IMR-90 (cell line): ENCODE results near the gene HEXA. TPM values are rescaled to one million over a fixed set of nuclear protein-coding genes. Genes with fewer than 3 reads are reported as not detected.

Experiments
- ATAC-seq: fragments of 200-7000 bp; cut with Tn5 transposase; 2 replicates; pipeline ENCODE4 v1.9.1; 2020; ENCODE audit warnings: low read depth, mild to moderate bottlenecking, moderate library complexity
- BruUV-seq: library from RNA; stranded (reverse); fragments of 400-500 nt; replicated peaks from 2 replicates; lab custom pipeline; 2021; lab: Mats Ljungman, UMichigan
- CTCF ChIA-PET: fragments of 300-600 bp; formaldehyde crosslinking; extraction: SDS; loops from one replicate; lab custom pipeline; 2021; ENCODE audit warnings: antibody characterized with exemption; lab: Yijun Ruan, JAX
- POLR2A ChIA-PET: fragments of 300-600 bp; sonication (Branson Sonifier 250); formaldehyde crosslinking; loops from one replicate; lab custom pipeline; 2022; ENCODE audit warnings: antibody characterized with exemption; ENCODE audit not compliant: unreplicated experiment; lab: Charles Lee
- DNase-seq: peaks from one replicate; pipeline ENCODE4 v3.0.0; 2013
- H2AFZ ChIP-seq: replicated peaks from 2 replicates; pipeline ENCODE3; 2013; ENCODE audit warnings: low read length, mild to moderate bottlenecking; ENCODE audit not compliant: poor library complexity
- H2AK5ac ChIP-seq: 2 replicates; pipeline ENCODE4 v1.6.1; 2013; ENCODE audit warnings: low read depth, low read length, inconsistent platforms
- H2AK9ac ChIP-seq: replicated peaks from 2 replicates; pipeline ENCODE3; 2013; ENCODE audit warnings: mild to moderate bottlenecking, low read depth, low read length, moderate library complexity; ENCODE audit not compliant: poor library complexity
- H2BK120ac ChIP-seq: 2 replicates; pipeline ENCODE4 v1.6.1; 2013; ENCODE audit warnings: low read depth, low read length, inconsistent platforms
- H2BK15ac ChIP-seq: 3 replicates; pipeline ENCODE4 v1.6.1; 2013; ENCODE audit warnings: low read depth, low read length, inconsistent platforms
- H2BK20ac ChIP-seq: 2 replicates; pipeline ENCODE4 v1.6.1; 2013; ENCODE audit warnings: low read depth, mild to moderate bottlenecking, inconsistent platforms, low read length, moderate library complexity
- H2BK5ac ChIP-seq: 2 replicates; pipeline ENCODE4 v1.6.1; 2013; ENCODE audit warnings: mild to moderate bottlenecking, low read depth, low read length, inconsistent platforms; ENCODE audit not compliant: poor library complexity, severe bottlenecking
- H3K14ac ChIP-seq: replicated peaks from 2 replicates; pipeline ENCODE4 v1.6.1; 2013; ENCODE audit warnings: low read depth, low read length, inconsistent platforms
- H3K18ac ChIP-seq: 2 replicates; pipeline ENCODE4 v1.6.1; 2013; ENCODE audit warnings: low read depth, low read length, control low read depth
- H3K23ac ChIP-seq: 2 replicates; pipeline ENCODE4 v1.6.1; 2013; ENCODE audit warnings: low read depth, low read length, inconsistent platforms
- H3K27ac ChIP-seq: 2 replicates; pipeline ENCODE4 v1.5.1; 2013; ENCODE audit warnings: mild to moderate bottlenecking, control low read depth, low read length; ENCODE audit not compliant: insufficient read depth
- H3K27me3 ChIP-seq: 2 replicates; pipeline ENCODE4 v1.6.1; 2013; ENCODE audit warnings: low read length; ENCODE audit not compliant: control insufficient read depth, insufficient read depth
- H3K36me3 ChIP-seq: 2 replicates; pipeline ENCODE4 v1.6.1; 2013; ENCODE audit warnings: low read length, mixed read lengths; ENCODE audit not compliant: control insufficient read depth, insufficient read depth
- H3K4ac ChIP-seq: 2 replicates; pipeline ENCODE4 v1.6.1; 2013; ENCODE audit warnings: low read depth, low read length, inconsistent platforms
- H3K4me1 ChIP-seq: 2 replicates; pipeline ENCODE4 v1.6.1; 2013; ENCODE audit warnings: low read length, mixed read lengths; ENCODE audit not compliant: control insufficient read depth, insufficient read depth
- H3K4me2 ChIP-seq: 2 replicates; pipeline ENCODE4 v1.6.1; 2013; ENCODE audit warnings: low read depth, mild to moderate bottlenecking, control low read depth, low read length, moderate library complexity
- H3K4me3 ChIP-seq: 2 replicates; pipeline ENCODE4 v1.5.1; 2013; ENCODE audit warnings: low read depth, mild to moderate bottlenecking, control low read depth, low read length, moderate library complexity; ENCODE audit not compliant: insufficient read depth
- H3K56ac ChIP-seq: 2 replicates; pipeline ENCODE4 v1.6.1; 2013; ENCODE audit warnings: low read length, inconsistent platforms; ENCODE audit not compliant: insufficient read depth; ENCODE audit errors: extremely low read depth
- H3K79me1 ChIP-seq, 2 experiments: 2 replicates each; pipeline ENCODE4 v1.6.1; 2013; ENCODE audit warnings: low read length in 2 of 2, inconsistent platforms in 1 of 2, low read depth in 1 of 2
- H3K9ac ChIP-seq: 2 replicates; pipeline ENCODE4 v1.6.1; 2013; ENCODE audit warnings: low read depth, low read length, control low read depth
- H3K9me1 ChIP-seq: 2 replicates; pipeline ENCODE4 v1.6.1; 2013; ENCODE audit warnings: low read length, inconsistent platforms; ENCODE audit not compliant: insufficient read depth
- H3K9me3 ChIP-seq: 2 replicates; pipeline ENCODE4 v1.6.1; 2013; ENCODE audit warnings: low read length; ENCODE audit not compliant: control insufficient read depth, insufficient read depth
- H4K20me1 ChIP-seq: 2 replicates; pipeline ENCODE4 v1.6.1; 2013; ENCODE audit warnings: low read length, inconsistent platforms; ENCODE audit not compliant: insufficient read depth
- H4K5ac ChIP-seq: 2 replicates; pipeline ENCODE4 v1.6.1; 2013; ENCODE audit warnings: mild to moderate bottlenecking, low read depth, low read length, control low read depth
- H4K8ac ChIP-seq, 2 experiments: 2 replicates each; pipeline ENCODE4 v1.6.1; 2013; ENCODE audit warnings: low read depth in 2 of 2, low read length in 2 of 2, control low read depth in 1 of 2, inconsistent platforms in 1 of 2
- H4K91ac ChIP-seq: 2 replicates; pipeline ENCODE4 v1.6.1; 2013; ENCODE audit warnings: low read depth, low read length, inconsistent platforms; ENCODE audit not compliant: insufficient read depth
- RCOR1 ChIP-seq: IDR thresholded peaks from 2 replicates; pipeline ENCODE4 v1.6.1; 2012; ENCODE audit warnings: mild to moderate bottlenecking, low read length, improper control_type of control experiment; ENCODE audit not compliant: insufficient replicate concordance
- WGBS, 2 experiments: methylation state at CpG; one replicate each; pipeline versions ENCODE4 v1.1.5 to v1.1.7; 2013; ENCODE audit warnings: missing lambda C conversion rate in 2 of 2; ENCODE audit not compliant: insufficient read length in 1 of 2; ENCODE audit errors: extremely low coverage in 2 of 2; 5-methylcytosine and 5-hydroxymethylcytosine counted together
- dilution Hi-C: fragments of 300-500 bp; cut with HindIII; formaldehyde crosslinking; loops from one replicate; pipeline ENCODE4 v1.14.3; 2018; ENCODE audit warnings: low sequenced_read_pairs; ENCODE audit not compliant: unreplicated experiment
- in situ Hi-C: fragments of 300-500 bp; cut with MboI; formaldehyde crosslinking; loops from 3 replicates; pipeline ENCODE4 v1.14.3; 2019; ENCODE audit warnings: low sequenced_read_pairs, inconsistent platforms, mixed read lengths
- intact Hi-C: fragments of 100-400 bp; cut with micrococcal nuclease; formaldehyde crosslinking; loops from 2 replicates; pipeline ENCODE4 v1.10.0; 2022
- polyA plus RNA-seq, 3 experiments: library from polyadenylated mRNA; depleted of rRNA; stranded (reverse); fragments of >200 nt; gene quantifications; 2 replicates each; pipeline ENCODE4 v1.2.3, GENCODE V29; 2012; ENCODE audit warnings: low replicate concordance in 1 of 3
- total RNA-seq: library from RNA; depleted of rRNA; stranded (reverse); fragments of >200 nt; gene quantifications from 2 replicates; pipeline ENCODE4 v1.2.3, GENCODE V29; 2012

The HEXA gene
- total and polyA plus RNA-seq, 2 of the 4 experiments (the other 2 are of a cell fraction): 19.4 to 115 TPM

DNA sequence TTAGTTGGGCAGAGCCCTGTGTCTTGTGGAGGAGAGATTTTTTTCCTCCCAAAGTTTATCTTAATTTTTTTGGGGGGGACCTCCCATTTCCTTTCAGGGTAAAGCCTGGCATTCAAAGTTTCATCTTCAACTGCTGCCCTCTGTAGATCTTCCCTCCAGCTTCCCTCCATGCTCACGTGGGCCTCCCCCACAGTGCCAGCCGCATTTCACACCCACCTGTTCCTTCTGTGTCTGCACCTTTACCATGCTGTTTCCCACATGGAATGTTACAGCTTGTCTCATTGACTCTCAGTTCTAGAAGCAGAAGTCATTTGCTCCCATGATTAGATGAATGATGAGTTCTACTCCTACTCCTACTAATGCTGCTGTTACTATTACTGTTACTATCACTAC lies 62.4 kb downstream of the HEXA start:
- H3K56ac ChIP-seq: no peak overlapping the region
- no peak overlapping the region for H3K14ac ChIP-seq
- no peak overlapping the region for H2AK5ac ChIP-seq
- ChIA-PET CTCF (interaction anchor here (1.0 to 1.2 kb wide), 4 partner anchors 9 to 287 kb away, joined by 3 to 4 read pairs (median 3); no protein-coding TSS in a partner anchor), POLR2A (no interaction called here)
- no peak overlapping the region for H3K4me2 ChIP-seq
- H3K27me3 ChIP-seq: peaks cover 31% of the 10 kb centered on the region
- H2BK15ac ChIP-seq: no peak overlapping the region
- no peak for TF ChIP-seq RCOR1
- H3K27ac ChIP-seq: no peak overlapping the region
- H3K36me3 ChIP-seq: no peaks in the 10 kb centered on the region
- no peaks in the 10 kb centered on the region for H3K79me1 ChIP-seq
- DNase-seq: no peak
- H3K18ac ChIP-seq: no peak overlapping the region
- no peak overlapping the region for H2BK20ac ChIP-seq
- no TSS peak for BruUV-seq
- no peak overlapping the region for H4K8ac ChIP-seq
- H3K23ac ChIP-seq: no peak overlapping the region
- no peak overlapping the region for H4K5ac ChIP-seq
- H3K9ac ChIP-seq: no peak overlapping the region
- no peak overlapping the region for H2AK9ac ChIP-seq
- ATAC-seq: no peak
- dilution Hi-C loops: no loop called here
- H4K91ac ChIP-seq: no peak overlapping the region
- H2BK5ac ChIP-seq: no peak overlapping the region
- no CpG with 5 or more reads among the region's 2 CpGs for WGBS, 2 experiments
- H2BK120ac ChIP-seq: no peak overlapping the region
- H2AFZ ChIP-seq: no peak overlapping the region
- H3K4ac ChIP-seq: no peak overlapping the region
- in situ Hi-C loops: no loop called here
- intact Hi-C loops: no loop called here
- H4K20me1 ChIP-seq: no peaks in the 10 kb centered on the region; the same call in 1 of the 2 replicates
- no peaks in the 10 kb centered on the region for H3K9me1 ChIP-seq
- H3K4me3 ChIP-seq: no peak overlapping the region
- no peaks in the 10 kb centered on the region for H3K9me3 ChIP-seq
- H3K4me1 ChIP-seq: no peaks in the 10 kb centered on the region
